GM21515 (cell line): ENCODE data around the gene KCNJ11.

ENCODE experiments used
- ATAC-seq: cut with Tn5 transposase; IDR thresholded peaks from one replicate; pipeline ENCODE4 v1.9.1; 2021; ENCODE audit not compliant: unreplicated experiment

The KCNJ11 gene

DNA sequence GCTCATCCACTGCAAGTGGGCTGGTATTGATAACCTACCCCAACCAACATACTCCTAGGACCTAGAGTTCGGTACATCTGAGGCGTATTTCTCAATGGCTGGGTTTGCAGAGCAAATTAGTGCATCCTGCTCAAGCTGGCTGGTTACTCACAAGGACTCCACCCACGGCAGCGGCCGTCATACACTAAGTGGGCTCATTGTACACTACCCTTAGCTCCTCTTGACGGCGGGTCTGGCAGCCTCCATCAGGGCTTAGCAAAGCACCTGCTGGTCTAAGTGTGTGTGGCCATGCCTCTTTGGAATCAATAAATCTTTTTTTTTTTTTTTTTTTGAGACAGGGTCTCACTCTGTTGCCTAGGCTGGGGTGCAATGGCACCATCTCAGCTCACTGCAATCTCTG, 20.2 kb upstream of the KCNJ11 start:
- no peak for ATAC-seq

- no peak for ATAC-seq
Observed at GRCh38 chr11:17408026-17408425, 19.6 kb upstream of the KCNJ11 start.

DNA sequence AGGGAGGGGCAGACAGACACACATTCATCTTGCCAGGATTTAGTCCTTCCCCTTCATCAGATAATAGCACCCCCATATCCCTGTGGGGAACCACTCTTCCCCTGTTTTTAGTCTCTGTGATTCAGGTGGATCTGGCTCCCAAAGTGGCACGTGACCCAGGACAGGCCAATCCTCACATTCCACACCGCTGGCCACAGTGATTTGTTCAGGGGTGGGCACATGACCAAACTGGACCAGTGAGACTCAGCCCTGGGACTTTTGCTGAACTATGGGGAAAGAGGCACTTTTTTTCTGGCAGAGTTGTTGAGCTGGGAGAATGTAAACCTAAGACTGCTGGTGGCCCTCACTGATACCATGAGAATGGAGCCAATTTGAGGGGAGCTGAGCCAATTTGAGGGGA, 19.1 kb upstream of the KCNJ11 start:
- ATAC-seq = no peak

DNA sequence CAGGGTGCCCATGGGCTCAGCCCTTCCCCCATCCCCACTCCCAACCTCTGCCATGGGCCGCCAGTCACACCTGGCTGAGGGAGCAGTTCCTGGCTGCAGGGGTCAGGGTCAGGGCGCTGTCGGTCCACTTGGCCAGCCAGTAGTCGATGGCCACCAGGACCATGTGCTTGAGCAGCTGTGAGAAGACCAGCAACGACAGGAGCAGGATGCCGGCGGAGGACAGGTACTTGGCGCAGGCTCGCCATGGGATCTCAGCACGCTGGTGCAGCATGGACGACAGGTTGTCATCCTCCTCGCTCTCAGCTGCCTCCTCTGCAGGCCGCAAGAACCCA, 18.3 kb upstream of the KCNJ11 start:
- no peak for ATAC-seq

DNA sequence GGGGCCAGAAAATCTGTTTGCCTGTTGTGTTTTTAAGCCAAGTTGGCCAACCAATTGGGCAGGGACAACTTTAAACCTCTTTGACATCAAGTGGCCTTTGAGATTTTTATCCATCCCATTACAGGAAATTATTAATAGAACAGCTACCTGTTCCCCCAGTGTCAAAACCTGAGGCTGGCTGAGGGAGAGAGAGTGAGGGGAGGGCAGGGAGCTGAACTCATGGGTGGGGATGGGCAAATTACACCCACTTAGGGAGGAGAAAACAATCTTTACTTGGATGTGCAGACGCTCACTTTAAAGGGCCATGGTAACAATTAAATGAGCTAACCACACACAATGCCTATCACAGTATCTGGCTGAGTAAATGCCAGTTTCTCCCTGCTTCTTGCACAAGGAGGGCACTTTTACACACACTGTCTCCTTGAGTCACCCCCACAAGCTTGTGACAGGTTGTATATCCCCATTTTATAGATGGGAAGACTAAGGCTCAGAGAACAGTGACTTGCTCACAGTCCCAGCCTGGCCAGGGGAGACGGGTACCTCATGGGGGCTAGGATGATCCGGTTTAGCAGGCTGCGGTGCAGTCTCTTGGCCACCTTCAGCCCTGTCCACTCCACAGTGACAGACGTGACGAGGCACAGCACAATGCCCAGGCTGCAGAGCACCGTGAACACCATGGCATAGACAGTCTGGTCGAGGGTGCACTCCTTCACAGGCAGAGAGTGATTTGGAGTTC, 17.8 kb upstream of the KCNJ11 start:
- ATAC-seq = no peak

GRCh38 chr11:17405232-17406005, 17.0 kb upstream of the KCNJ11 start:
- no peak for ATAC-seq

DNA sequence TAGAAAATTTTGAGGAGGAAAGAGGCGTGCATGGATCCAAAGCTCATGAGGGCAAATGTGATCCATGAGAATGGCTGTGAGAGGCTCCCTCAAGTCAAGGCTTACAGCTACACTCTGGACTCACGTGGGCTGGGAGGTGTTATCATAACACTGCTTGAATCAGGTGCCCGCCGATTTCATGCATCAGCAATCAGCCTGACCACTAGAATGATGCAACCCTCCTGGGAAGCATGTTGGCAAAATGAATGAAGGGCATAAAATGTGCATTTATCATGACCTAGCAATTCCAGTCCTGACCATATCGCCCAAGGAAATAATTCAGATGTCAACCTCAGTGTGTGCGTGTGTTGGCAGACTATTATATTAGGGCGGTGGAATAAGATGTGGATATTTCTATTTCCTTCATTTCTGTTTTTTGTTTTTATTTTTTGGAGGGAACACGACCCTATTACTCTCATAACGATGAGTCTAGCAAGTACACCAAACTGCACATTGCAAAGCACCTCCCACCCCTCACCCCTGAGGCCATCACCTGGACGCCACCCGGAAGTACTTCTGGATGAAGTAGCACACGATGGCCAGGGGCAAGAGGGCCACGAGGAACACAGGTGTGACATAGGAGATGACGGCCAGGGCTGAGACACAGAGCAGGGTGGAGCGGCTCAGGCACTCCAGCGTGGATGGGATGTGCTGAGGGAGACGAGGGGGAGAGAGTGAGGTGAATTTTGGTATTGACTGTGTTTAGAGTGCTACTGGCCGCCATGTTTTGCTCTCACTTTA, 15.7 kb upstream of the KCNJ11 start:
- ATAC-seq = no peak

GRCh38 chr11:17402486-17402885, 14.0 kb upstream of the KCNJ11 start:
- no peak for ATAC-seq

DNA sequence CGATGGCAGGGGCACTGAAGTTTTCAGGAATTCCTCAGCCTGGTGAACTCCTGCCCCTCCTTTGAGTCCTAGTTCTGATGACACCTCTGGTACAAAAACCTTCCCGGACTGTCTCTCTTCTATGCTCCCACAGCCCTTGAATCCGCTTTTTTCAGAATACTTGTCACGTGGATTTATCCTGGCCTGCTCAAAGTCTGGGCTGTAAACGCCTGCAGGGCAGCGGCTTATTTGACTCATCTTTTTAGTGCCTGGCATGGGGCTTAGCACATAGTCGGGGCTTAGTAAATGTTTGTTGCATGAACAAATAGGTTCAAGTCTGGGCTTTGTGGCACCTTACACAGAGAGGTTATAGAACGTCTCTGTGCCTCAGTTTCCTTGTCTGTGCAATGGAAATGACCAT, 13.4 kb upstream of the KCNJ11 start:
- no peak for ATAC-seq

GRCh38 chr11:17401316-17401715, 12.9 kb upstream of the KCNJ11 start:
- no peak for ATAC-seq

GRCh38 chr11:17400048-17400775, 11.8 kb upstream of the KCNJ11 start:
- ATAC-seq = no peak

GRCh38 chr11:17399236-17399635, 10.8 kb upstream of the KCNJ11 start:
- no peak for ATAC-seq

- no peak for ATAC-seq
Observed at GRCh38 chr11:17397311-17398002, 9.0 kb upstream of the KCNJ11 start.

- no peak for ATAC-seq
Observed at GRCh38 chr11:17396598-17397310, 8.3 kb upstream of the KCNJ11 start.

- ATAC-seq = no peak
Observed at GRCh38 chr11:17395978-17396377, 7.5 kb upstream of the KCNJ11 start.

DNA sequence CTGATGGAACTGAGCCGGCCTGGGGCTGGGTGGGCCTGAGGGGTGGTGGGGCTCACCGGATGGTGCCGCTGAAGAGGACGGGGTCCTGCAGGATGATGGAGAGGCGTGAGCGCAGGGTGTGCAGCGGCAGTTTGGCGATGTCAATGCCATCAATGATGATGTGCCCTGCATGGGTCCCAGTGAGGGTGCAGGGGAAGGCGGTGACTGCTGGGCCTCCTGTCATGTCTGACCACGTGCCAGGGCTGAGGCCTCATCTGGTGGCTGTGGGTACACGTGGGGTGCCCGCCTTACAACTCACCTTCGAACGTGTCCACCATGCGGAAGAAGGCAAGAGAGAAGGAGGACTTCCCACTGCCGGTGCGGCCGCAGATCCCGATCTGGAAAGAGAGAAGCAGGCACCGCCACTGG, 7.1 kb upstream of the KCNJ11 start:
- no peak for ATAC-seq

- ATAC-seq = no peak
Observed at GRCh38 chr11:17394743-17395390, 6.4 kb upstream of the KCNJ11 start.

DNA sequence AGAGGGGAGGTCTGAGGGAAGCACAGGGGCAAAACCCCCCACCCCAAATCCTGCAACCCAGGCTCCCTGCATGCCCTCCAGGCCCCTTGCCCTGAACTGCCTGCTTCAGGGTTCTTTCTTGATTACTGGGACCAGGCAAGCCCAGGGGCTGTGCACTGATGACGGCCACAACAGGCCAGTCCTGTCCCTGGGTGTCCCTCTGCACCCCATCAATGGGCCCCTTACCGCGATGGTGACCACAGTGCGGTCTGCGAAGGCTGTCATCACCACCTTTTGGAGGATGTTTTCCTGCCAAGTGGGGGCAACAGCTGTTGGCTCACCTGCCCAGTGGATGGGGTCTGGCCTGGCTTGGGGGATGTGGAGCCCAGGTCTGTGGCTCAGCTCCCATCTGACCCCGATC, 5.0 kb upstream of the KCNJ11 start:
- ATAC-seq = no peak

- no peak for ATAC-seq
Observed at GRCh38 chr11:17392872-17393271, 4.4 kb upstream of the KCNJ11 start.
